Right ventricle myocardium inferior (tissue), 1 donor: ENCODE measurements around the gene HSPA2. TPM values are rescaled to one million over a fixed set of nuclear protein-coding genes. Genes with fewer than 3 reads are reported as not detected.

Experiments used
- ATAC-seq: fragments of 200-7000 bp; cut with Tn5 transposase; one replicate; pipeline ENCODE4 v1.9.1; 2020; ENCODE audit warnings: mild to moderate bottlenecking, moderate library complexity
- DNase-seq: peaks from one replicate; pipeline ENCODE4 v3.0.0; 2021; ENCODE audit errors: missing footprints
- intact Hi-C: fragments of 100-400 bp; cut with DNase I; formaldehyde crosslinking; loops from one replicate; pipeline ENCODE4 v1.11.0; 2022
- total RNA-seq: library from RNA; stranded (reverse); fragmentation: NEBNext Ultra II Directional; extraction: Animal tissue kit (Norgen Biotek cat#: 25700); gene quantifications from one replicate; pipeline ENCODE4 v1.2.1, GENCODE V29; 2021
- donor health status: DM: no; HTN: yes; CAD: no; lungs with severe emphysema.

The HSPA2 gene
- total RNA-seq, 1 donor from 2014 or later: 15.2 TPM

DNA sequence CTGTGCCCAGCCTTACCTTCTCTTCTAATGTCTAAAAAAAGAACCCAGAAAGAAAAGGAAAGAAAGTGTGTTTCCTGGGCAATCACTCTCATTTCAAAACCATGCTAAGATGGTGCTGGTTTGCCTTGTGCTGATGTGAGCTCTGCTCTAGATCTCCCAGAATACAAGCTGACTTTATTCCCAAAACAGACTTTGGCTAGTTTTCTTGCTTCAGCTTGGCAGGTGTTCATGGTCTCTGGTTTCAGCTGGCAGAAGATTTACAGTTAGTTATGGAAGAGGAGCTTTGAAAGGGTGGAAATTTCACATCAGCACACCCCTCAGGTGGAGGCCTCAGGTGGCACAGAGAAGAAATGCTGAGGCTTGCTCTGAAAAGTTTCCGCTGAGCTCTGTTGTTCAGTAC, 43.6 kb downstream of the HSPA2 start:
- intact Hi-C loops: no loop called here

DNA sequence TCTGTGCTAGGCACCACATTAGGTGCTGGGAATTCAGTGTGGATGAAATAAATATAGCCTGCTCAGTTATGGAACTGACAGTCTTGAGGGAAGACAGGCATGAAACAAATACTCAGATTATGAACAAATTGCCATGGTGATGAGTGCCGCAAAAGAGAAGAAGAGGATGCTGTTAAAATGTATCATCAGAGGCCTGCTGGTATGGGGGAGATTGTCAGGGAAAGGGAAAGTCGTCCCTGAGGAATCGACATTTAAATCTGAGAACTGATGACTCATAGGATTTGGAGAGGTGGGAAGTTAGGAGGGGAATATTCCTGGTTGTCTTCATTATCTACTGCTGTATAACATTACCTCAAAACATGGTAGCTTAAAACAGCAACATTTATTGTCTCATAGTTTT, 51.3 kb downstream of the HSPA2 start:
- ATAC-seq (no peak), DNase-seq (no peak)
- intact Hi-C loops: no loop called here

More for the DNA sequence above, 43.6 kb downstream of the HSPA2 start:
- ATAC-seq: no peak
- no peak for DNase-seq

Other genes with a start within 250 kb of the HSPA2 start
- 0.78 TPM for gene ESR2, start 246.4 kb upstream of the HSPA2 start, total RNA-seq
- 58.1 TPM for gene MTHFD1, start 152.4 kb upstream of the HSPA2 start, total RNA-seq
- gene AKAP5, start 75.2 kb upstream of the HSPA2 start, total RNA-seq: 0.16 TPM
- 17.6 TPM for gene ZBTB25, start 36.9 kb upstream of the HSPA2 start, total RNA-seq
- 22.3 TPM for gene ZBTB1, start 36.0 kb upstream of the HSPA2 start, total RNA-seq
- not detected for gene PPP1R36, start 9.2 kb downstream of the HSPA2 start, total RNA-seq
- 19.6 TPM for gene PLEKHG3, start 163.7 kb downstream of the HSPA2 start, total RNA-seq